Stomach (tissue), 9 donors: ENCODE data around the gene PLIN5. TPM values are rescaled to one million over a fixed set of nuclear protein-coding genes. Genes with fewer than 3 reads are reported as not detected.

ENCODE experiments used
- DNase-seq, 2 donors: peaks; one replicate each; pipeline versions ENCODE4 v3.0.0 to v3.0.0-alpha.2; 2013 to 2019
- H3K27ac ChIP-seq, 5 donors: fragments of 200-600 bp in 4 of 5; sonication (generic) in 4 of 5; one replicate each; pipeline ENCODE4 v1.5.1; 2013 to 2019; ENCODE audit warnings: mild to moderate bottlenecking in 1 of 5, moderate library complexity in 1 of 5
- H3K27me3 ChIP-seq, 3 donors: fragments of 200-600 bp; sonication (generic); one replicate each; pipeline ENCODE4 v1.5.1; 2017 to 2019; ENCODE audit warnings: mixed run types in 1 of 3
- H3K36me3 ChIP-seq, 4 donors: fragments of 200-600 bp; sonication (generic); 1 replicate in 3 of 4; 2 replicates in 1 of 4; pipeline ENCODE4 v1.5.1; 2016 to 2019
- H3K4me1 ChIP-seq, 4 donors: fragments of 200-600 bp; sonication (generic); one replicate each; pipeline ENCODE4 v1.5.1; 2016 to 2019
- H3K4me3 ChIP-seq, 4 donors: fragments of 200-600 bp; sonication (generic) in 3 of 4; one replicate each; pipeline ENCODE4 v1.5.1; 2016 to 2019; ENCODE audit warnings: mild to moderate bottlenecking in 1 of 4
- H3K9me3 ChIP-seq, 4 donors: fragments of 200-600 bp; sonication (generic); one replicate each; pipeline ENCODE4 v1.5.1; 2016 to 2019
- CTCF ChIP-seq, 7 experiments: fragments of 450-650 bp in 4 of 7; fragments of 200-600 bp in 3 of 7; sonication (generic) in 3 of 7; IDR thresholded peaks; one replicate each; pipeline ENCODE4 v1.5.1; 2016 to 2019; ENCODE audit warnings: antibody characterized with exemption in 7 of 7, control low read depth in 2 of 7, mild to moderate bottlenecking in 1 of 7
- EP300 ChIP-seq: sonication (generic); formaldehyde crosslinking; IDR thresholded peaks from one replicate; pipeline ENCODE4 v1.6.1; 2017; ENCODE audit warnings: antibody characterized with exemption
- POLR2A ChIP-seq, 4 donors: fragments of 450-650 bp; IDR thresholded peaks; one replicate each; pipeline ENCODE4 v1.6.1; 2016; ENCODE audit warnings: antibody characterized with exemption in 4 of 4, control low read depth in 2 of 4, mild to moderate bottlenecking in 1 of 4, moderate library complexity in 1 of 4
- POLR2AphosphoS5 ChIP-seq, 3 donors: sonication (generic); formaldehyde crosslinking; IDR thresholded peaks; one replicate each; pipeline ENCODE4 v1.6.1; 2016; ENCODE audit warnings: antibody characterized with exemption in 3 of 3
- WGBS, 5 donors: extraction: QIAGEN DNeasy Blood & Tissue Kit in 3 of 5; methylation state at CpG; one replicate each; pipeline versions ENCODE4 v1.1.5 to v1.1.7; 2013 to 2018; 5-methylcytosine and 5-hydroxymethylcytosine counted together
- intact Hi-C: fragments of 100-400 bp; cut with DNase I; formaldehyde crosslinking; loops from one replicate; pipeline ENCODE4 v1.15.1; 2023; ENCODE audit warnings: low total_unique reads
- polyA plus RNA-seq, 3 donors: library from polyadenylated mRNA; stranded (reverse); fragments of 200-250 nt; gene quantifications; one replicate each; pipeline ENCODE4 v1.2.3, GENCODE V29; 2013
- total RNA-seq, 5 donors: library from RNA; depleted of rRNA; stranded (reverse); fragments of >200 nt; gene quantifications; one replicate each; pipeline versions ENCODE4 v1.1.0 to v1.2.3, GENCODE V29; 2014 to 2016
- donor health status: healthy with polysubstance abuse.
- donor health status: Bipolar disorder and iron deficiency.
- donor health status: healthy.

PLIN5 gene
- total and polyA plus RNA-seq, 8 donors: 1.4 to 114 (median 31.6) TPM

GRCh38 chr19:4539169-4539692 lies 4.2 kb upstream of the PLIN5 start:
- H3K27me3 ChIP-seq: peaks cover 0 to 46% (median 12%) of the 10 kb centered on the region in 3 donors
- TF ChIP-seq EP300: no peak
- no peak for TF ChIP-seq CTCF (IDR thresholded peaks at IDR 0.05)
- TF ChIP-seq POLR2A (IDR thresholded peaks at IDR 0.05): no peak
- TF ChIP-seq POLR2AphosphoS5 (IDR thresholded peaks at IDR 0.05): no peak
- H3K4me3 ChIP-seq: peak overlapping the region; percentile 25 to 50 (median 30)
- 60 to 78% (median 64%) methylated on average over 3 of the region's 3 CpGs for WGBS, 5 donors
- H3K36me3 ChIP-seq: no peaks in the 10 kb centered on the region
- peak overlapping the region; percentile 59 to 90 (median 75) for H3K27ac ChIP-seq
- DNase-seq: no peak
- H3K9me3 ChIP-seq: peaks cover 0 to 6% (median 0%) of the 10 kb centered on the region in 4 donors
- peaks cover 12 to 56% (median 53%) of the 10 kb centered on the region in 4 donors for H3K4me1 ChIP-seq
- intact Hi-C loops: no loop called here

- peaks cover 12 to 61% (median 56%) of the 10 kb centered on the region in 4 donors for H3K4me1 ChIP-seq
- H3K4me3 ChIP-seq: peak overlapping the region in 2 of 4 donors; percentile 33 to 50
- H3K27me3 ChIP-seq: peaks cover 0 to 46% (median 12%) of the 10 kb centered on the region in 3 donors
- peak overlapping the region in 3 of 5 donors; percentile 73 to 90 (median 89) for H3K27ac ChIP-seq
- no peak for TF ChIP-seq CTCF (IDR thresholded peaks at IDR 0.05)
- no peak for TF ChIP-seq POLR2A (IDR thresholded peaks at IDR 0.05)
- WGBS, 5 donors: 89 to 95% (median 92%) methylated on average over 11 to 13 of the region's 13 CpGs
- intact Hi-C loops: no loop called here
- peaks cover 0 to 6% (median 0%) of the 10 kb centered on the region in 4 donors for H3K9me3 ChIP-seq
- no peak for DNase-seq
- no peaks in the 10 kb centered on the region for H3K36me3 ChIP-seq
Observed at GRCh38 chr19:4538601-4538954, 3.6 kb upstream of the PLIN5 start.

- peak overlapping the region in 2 of 4 donors; percentile 33 to 50 for H3K4me3 ChIP-seq
- H3K36me3 ChIP-seq: no peaks in the 10 kb centered on the region
- peak overlapping the region in 2 of 5 donors; percentile 89 to 90 for H3K27ac ChIP-seq
- peaks cover 0 to 6% (median 0%) of the 10 kb centered on the region in 4 donors for H3K9me3 ChIP-seq
- peaks cover 0 to 46% (median 12%) of the 10 kb centered on the region in 3 donors for H3K27me3 ChIP-seq
- 78 to 88% (median 83%) methylated on average over 22 to 27 of the region's 27 CpGs for WGBS, 5 donors
- intact Hi-C loops: no loop called here
- H3K4me1 ChIP-seq: peaks cover 12 to 61% (median 56%) of the 10 kb centered on the region in 4 donors
- DNase-seq: no peak
- no peak for TF ChIP-seq POLR2A (IDR thresholded peaks at IDR 0.05)
- TF ChIP-seq EP300: no peak
- TF ChIP-seq POLR2AphosphoS5 (IDR thresholded peaks at IDR 0.05): no peak
- TF ChIP-seq CTCF (IDR thresholded peaks at IDR 0.05): no peak
Observed at GRCh38 chr19:4537953-4538600, 3.1 kb upstream of the PLIN5 start.

GRCh38 chr19:4536798-4537197 lies 1.8 kb upstream of the PLIN5 start:
- TF ChIP-seq POLR2A (IDR thresholded peaks at IDR 0.05): no peak
- no peak for TF ChIP-seq CTCF (IDR thresholded peaks at IDR 0.05)
- no peak for TF ChIP-seq POLR2AphosphoS5 (IDR thresholded peaks at IDR 0.05)
- TF ChIP-seq EP300: no peak
- H3K9me3 ChIP-seq: peaks cover 0 to 6% (median 0%) of the 10 kb centered on the region in 4 donors
- no peak for DNase-seq
- H3K36me3 ChIP-seq: no peaks in the 10 kb centered on the region
- H3K27ac ChIP-seq: peak overlapping the region in 4 of 5 donors; percentile 15 to 24 (median 20)
- H3K4me3 ChIP-seq: peak overlapping the region in 1 of 4 donors; percentile 50
- WGBS, 5 donors: 35 to 55% (median 39%) methylated on average over 5 of the region's 5 CpGs
- H3K27me3 ChIP-seq: peaks cover 0 to 46% (median 12%) of the 10 kb centered on the region in 3 donors
- intact Hi-C loops: no loop called here
- peaks cover 12 to 65% (median 59%) of the 10 kb centered on the region in 4 donors for H3K4me1 ChIP-seq
